Progenitor cell of endocrine pancreas (in vitro differentiated cells): ENCODE measurements around the gene C16orf89. TPM values are rescaled to one million over a fixed set of nuclear protein-coding genes. Genes with fewer than 3 reads are reported as not detected.

ENCODE experiments used
- DNase-seq: peaks from one replicate; pipeline ENCODE4 v3.0.0; 2021; ENCODE audit warnings: low spot score; ENCODE audit not compliant: unreplicated experiment
- H3K27ac Mint-ChIP-seq: 2 replicates; pipeline ENCODE4 v1.8.0; 2021; ENCODE audit warnings: mild to moderate bottlenecking, moderate library complexity, mixed read lengths
- H3K27me3 Mint-ChIP-seq: 2 replicates; pipeline ENCODE4 v1.8.0; 2021; ENCODE audit warnings: mixed read lengths
- H3K36me3 Mint-ChIP-seq: 2 replicates; pipeline ENCODE4 v1.8.0; 2022; ENCODE audit warnings: mixed read lengths; ENCODE audit not compliant: insufficient read depth
- H3K4me1 Mint-ChIP-seq: 2 replicates; pipeline ENCODE4 v1.8.0; 2021; ENCODE audit warnings: low read depth, mixed read lengths
- H3K4me3 Mint-ChIP-seq: 2 replicates; pipeline ENCODE4 v1.8.0; 2021; ENCODE audit warnings: low read depth, mild to moderate bottlenecking, moderate library complexity, mixed read lengths
- H3K9me3 Mint-ChIP-seq: 2 replicates; pipeline ENCODE4 v1.8.0; 2021; ENCODE audit warnings: low read depth, mixed read lengths
- total RNA-seq: library from RNA; stranded (reverse); gene quantifications from 2 replicates; pipeline ENCODE4 v1.2.1, GENCODE V29; 2021
- TF ChIP-seq, protein P1 (sequence below): fragments of 200-600 bp; sonication (generic); IDR thresholded peaks from one replicate; pipeline ENCODE4 v1.5.0; 2021; ENCODE audit warnings: antibody characterized with exemption, mild to moderate bottlenecking; ENCODE audit not compliant: unreplicated experiment

Gene C16orf89
- total RNA-seq, 1 donor from 2014 or later: not detected

- peak overlapping the region; percentile 85 for H3K4me3 Mint-ChIP-seq
These were observed 29.3 kb downstream of the C16orf89 start for GRCh38 chr16:5036228-5037156.

DNA sequence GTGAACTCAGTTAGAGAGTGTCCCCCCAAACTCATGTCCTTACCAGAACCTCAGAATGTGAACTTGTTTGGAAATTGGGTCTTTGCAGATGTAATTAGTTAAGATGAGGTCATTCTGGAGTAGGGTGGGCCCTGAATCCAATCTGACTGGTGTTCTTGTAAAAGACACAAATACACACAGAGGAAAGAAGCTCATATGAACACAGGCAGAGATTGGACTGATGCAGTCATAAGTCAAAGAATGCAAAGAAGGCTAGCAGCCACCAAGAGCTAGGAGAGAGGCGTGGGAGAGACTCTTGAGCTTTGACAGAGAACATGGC, 29.9 kb downstream of the C16orf89 start:
- DNase-seq: no peak
- no peaks in the 10 kb centered on the region for H3K36me3 Mint-ChIP-seq
- peaks cover 43% of the 10 kb centered on the region for H3K4me1 Mint-ChIP-seq
- peak overlapping the region; percentile 95 for H3K27ac Mint-ChIP-seq
- no peaks in the 10 kb centered on the region for H3K9me3 Mint-ChIP-seq
- no peaks in the 10 kb centered on the region for H3K27me3 Mint-ChIP-seq
- peak overlapping the region; percentile 85 for H3K4me3 Mint-ChIP-seq
- TF ChIP-seq, protein P1, sequence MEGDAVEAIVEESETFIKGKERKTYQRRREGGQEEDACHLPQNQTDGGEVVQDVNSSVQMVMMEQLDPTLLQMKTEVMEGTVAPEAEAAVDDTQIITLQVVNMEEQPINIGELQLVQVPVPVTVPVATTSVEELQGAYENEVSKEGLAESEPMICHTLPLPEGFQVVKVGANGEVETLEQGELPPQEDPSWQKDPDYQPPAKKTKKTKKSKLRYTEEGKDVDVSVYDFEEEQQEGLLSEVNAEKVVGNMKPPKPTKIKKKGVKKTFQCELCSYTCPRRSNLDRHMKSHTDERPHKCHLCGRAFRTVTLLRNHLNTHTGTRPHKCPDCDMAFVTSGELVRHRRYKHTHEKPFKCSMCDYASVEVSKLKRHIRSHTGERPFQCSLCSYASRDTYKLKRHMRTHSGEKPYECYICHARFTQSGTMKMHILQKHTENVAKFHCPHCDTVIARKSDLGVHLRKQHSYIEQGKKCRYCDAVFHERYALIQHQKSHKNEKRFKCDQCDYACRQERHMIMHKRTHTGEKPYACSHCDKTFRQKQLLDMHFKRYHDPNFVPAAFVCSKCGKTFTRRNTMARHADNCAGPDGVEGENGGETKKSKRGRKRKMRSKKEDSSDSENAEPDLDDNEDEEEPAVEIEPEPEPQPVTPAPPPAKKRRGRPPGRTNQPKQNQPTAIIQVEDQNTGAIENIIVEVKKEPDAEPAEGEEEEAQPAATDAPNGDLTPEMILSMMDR: no peak

More at GRCh38 chr16:5036228-5037156, 29.3 kb downstream of the C16orf89 start:
- H3K27me3 Mint-ChIP-seq: no peaks in the 10 kb centered on the region
- H3K27ac Mint-ChIP-seq: peak overlapping the region; percentile 95
- TF ChIP-seq, protein P1: no peak
- H3K4me1 Mint-ChIP-seq: peaks cover 45% of the 10 kb centered on the region
- no peaks in the 10 kb centered on the region for H3K9me3 Mint-ChIP-seq
- DNase-seq: no peak
- H3K36me3 Mint-ChIP-seq: no peaks in the 10 kb centered on the region

- Mint-ChIP-seq H3K36me3 (peaks cover under 1% of the 10 kb centered on the region), H3K4me1 (peaks cover 41% of the 10 kb centered on the region), H3K9me3 (no peaks in the 10 kb centered on the region), H3K27me3 (no peaks in the 10 kb centered on the region), H3K4me3 (peak overlapping the region; percentile 85), H3K27ac (peak overlapping the region; percentile 95)
- no peak for DNase-seq
- TF ChIP-seq, protein P1: no peak
These were observed 31.6 kb downstream of the C16orf89 start for GRCh38 chr16:5034167-5034523.

- TF ChIP-seq, protein P1: no peak
- Mint-ChIP-seq H3K4me3 (peak within 1 kb of the TSS; percentile 85), H3K4me1 (peaks cover 41% of the 10 kb centered on the region), H3K27me3 (no peaks in the 10 kb centered on the region), H3K36me3 (peaks cover 3% of the 10 kb centered on the region), H3K27ac (peak within 1 kb of the TSS; percentile 95), H3K9me3 (no peaks in the 10 kb centered on the region)
- DNase-seq: peak; percentile 85
These were observed 32.2 kb downstream of the C16orf89 start, which contains the start of gene NAGPA for GRCh38 chr16:5033256-5034166. Gene NAGPA (minus strand): TSS chr16:5033935. CDS start chr16:5033914, 21 bp downstream.

DNA sequence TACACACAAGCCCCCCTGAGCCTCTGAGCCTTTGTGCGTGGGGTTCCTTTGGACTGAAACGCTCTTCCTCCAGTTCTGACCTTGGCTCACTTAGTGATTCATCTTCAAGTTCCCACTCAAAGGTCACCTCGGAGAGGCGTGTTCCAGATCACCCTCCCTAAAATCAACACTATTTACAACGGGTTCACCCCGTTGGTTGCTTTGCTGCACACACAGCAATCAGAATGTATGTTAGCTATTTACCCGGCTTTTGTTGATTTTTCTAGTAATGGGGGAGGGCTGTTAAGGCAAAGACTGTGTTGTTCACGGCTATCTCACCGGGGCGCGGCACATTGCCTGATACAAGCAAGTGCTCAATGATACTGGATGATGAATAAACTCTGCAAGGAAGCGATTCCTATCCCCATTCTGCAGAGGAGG, 33.0 kb downstream of the C16orf89 start:
- TF ChIP-seq, protein P1: no peak
- peak overlapping the region; percentile 85 for H3K4me3 Mint-ChIP-seq
- peak overlapping the region; percentile 93 for H3K27ac Mint-ChIP-seq
- no peaks in the 10 kb centered on the region for H3K9me3 Mint-ChIP-seq
- peaks cover 39% of the 10 kb centered on the region for H3K4me1 Mint-ChIP-seq
- DNase-seq: no peak
- peaks cover 3% of the 10 kb centered on the region for H3K36me3 Mint-ChIP-seq
- no peaks in the 10 kb centered on the region for H3K27me3 Mint-ChIP-seq
